ENCODE data around the gene KREMEN1.

DNA sequence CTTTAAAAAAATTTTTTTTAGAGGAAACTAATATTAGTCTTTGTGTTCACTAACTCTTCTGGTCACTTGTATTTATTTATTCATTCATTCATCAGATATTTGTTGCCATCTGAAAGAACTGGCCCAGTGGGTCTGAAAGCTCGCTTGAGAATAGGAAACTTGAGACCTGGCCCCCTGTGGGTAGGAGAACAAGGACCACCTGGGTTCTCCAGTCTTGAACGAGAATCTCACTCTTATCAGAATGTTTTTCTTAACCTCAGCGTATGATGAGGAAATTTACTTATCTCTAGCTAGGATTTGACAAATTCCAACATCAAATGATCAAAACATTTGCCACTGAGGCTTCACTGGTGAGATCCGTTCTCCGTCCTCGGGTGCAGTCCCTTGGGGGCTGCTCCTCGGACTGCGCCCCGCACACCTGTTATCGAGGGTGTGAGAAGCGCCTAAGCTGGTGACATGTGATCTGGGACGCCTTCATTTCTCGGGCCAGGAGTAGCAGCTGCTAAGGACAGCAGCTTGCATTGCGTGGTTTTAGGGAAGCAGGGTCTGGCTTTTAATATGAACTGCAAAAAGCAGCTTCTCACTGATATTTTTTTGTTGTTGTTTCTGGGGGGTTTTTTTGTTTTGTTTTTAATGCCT lies 17.5 kb upstream of the KREMEN1 start:
- no peak for TF ChIP-seq EZH2 (IDR thresholded peaks at IDR 0.05; ENCODE audit: low read depth, unreplicated experiment)
- TF ChIP-seq, protein P1, sequence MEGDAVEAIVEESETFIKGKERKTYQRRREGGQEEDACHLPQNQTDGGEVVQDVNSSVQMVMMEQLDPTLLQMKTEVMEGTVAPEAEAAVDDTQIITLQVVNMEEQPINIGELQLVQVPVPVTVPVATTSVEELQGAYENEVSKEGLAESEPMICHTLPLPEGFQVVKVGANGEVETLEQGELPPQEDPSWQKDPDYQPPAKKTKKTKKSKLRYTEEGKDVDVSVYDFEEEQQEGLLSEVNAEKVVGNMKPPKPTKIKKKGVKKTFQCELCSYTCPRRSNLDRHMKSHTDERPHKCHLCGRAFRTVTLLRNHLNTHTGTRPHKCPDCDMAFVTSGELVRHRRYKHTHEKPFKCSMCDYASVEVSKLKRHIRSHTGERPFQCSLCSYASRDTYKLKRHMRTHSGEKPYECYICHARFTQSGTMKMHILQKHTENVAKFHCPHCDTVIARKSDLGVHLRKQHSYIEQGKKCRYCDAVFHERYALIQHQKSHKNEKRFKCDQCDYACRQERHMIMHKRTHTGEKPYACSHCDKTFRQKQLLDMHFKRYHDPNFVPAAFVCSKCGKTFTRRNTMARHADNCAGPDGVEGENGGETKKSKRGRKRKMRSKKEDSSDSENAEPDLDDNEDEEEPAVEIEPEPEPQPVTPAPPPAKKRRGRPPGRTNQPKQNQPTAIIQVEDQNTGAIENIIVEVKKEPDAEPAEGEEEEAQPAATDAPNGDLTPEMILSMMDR (conservative IDR thresholded peaks at IDR 0.05; ENCODE audit: low read depth in 2 of 2), result no peak
- peak; percentile 25; the same call in 1 of the 2 replicates for TF ChIP-seq POLR2AphosphoS5 (IDR thresholded peaks at IDR 0.05; ENCODE audit: low read depth)
- no peak for TF ChIP-seq EZH2phosphoT487 (IDR thresholded peaks at IDR 0.05; ENCODE audit: unreplicated experiment)
- TF ChIP-seq REST (IDR thresholded peaks at IDR 0.05; ENCODE audit: unreplicated experiment), result no peak
- TF ChIP-seq ZNF114 (CRISPR knock-in tag; IDR thresholded peaks at IDR 0.05), result no peak
- no peak for TF ChIP-seq STAT1 (IDR thresholded peaks at IDR 0.05; ENCODE audit: unreplicated experiment)
- TF ChIP-seq JUNB (IDR thresholded peaks at IDR 0.05; ENCODE audit: unreplicated experiment), result no peak
- TF ChIP-seq CREB1 (CRISPR knock-in tag; IDR thresholded peaks at IDR 0.05; ENCODE audit: low read depth), result no peak
